SU-DHL-6 (cell line): ENCODE results near the gene MCAM.

Experiments used
- CTCF ChIP-seq: fragments of 200-600 bp; sonication (generic); IDR thresholded peaks from one replicate; pipeline ENCODE4 v1.5.1; 2017; ENCODE audit warnings: antibody characterized with exemption, mild to moderate bottlenecking, low read length, moderate library complexity; ENCODE audit not compliant: insufficient read depth, poor library complexity, severe bottlenecking
- EZH2phosphoT487 ChIP-seq: fragments of 200-600 bp; sonication (generic), shearing (Covaris generic); conservative IDR thresholded peaks from 2 replicates; pipeline ENCODE4 v1.6.1; 2018; ENCODE audit warnings: mild to moderate bottlenecking, antibody characterized with exemption, low read length, moderate library complexity, mixed read lengths

- TF ChIP-seq CTCF (no peak), EZH2phosphoT487 (no peak)
Measured at GRCh38 chr11:119361941-119362725, 45.2 kb upstream of the MCAM start.
